Stimulated activated naive CD8-positive, alpha-beta T cell treated with anti-CD3 and anti-CD28 coated beads, Interleukin-15, Interleukin-2, amounts not matched to agents 100 ng/mL and 50 ng/mL, for 24 hours (primary cell): ENCODE data around the gene HS3ST1.

Experiments used
- H3K27ac Mint-ChIP-seq: one replicate; pipeline ENCODE4 v1.8.0; 2021; ENCODE audit warnings: mild to moderate bottlenecking, mixed read lengths
- H3K27me3 Mint-ChIP-seq: one replicate; pipeline ENCODE4 v1.8.0; 2021; ENCODE audit warnings: mixed read lengths
- H3K36me3 Mint-ChIP-seq: one replicate; pipeline ENCODE4 v1.8.0; 2021; ENCODE audit warnings: low read depth, mixed read lengths
- H3K4me1 Mint-ChIP-seq: one replicate; pipeline ENCODE4 v1.8.0; 2021; ENCODE audit warnings: low read depth, mixed read lengths
- H3K4me3 Mint-ChIP-seq: one replicate; pipeline ENCODE4 v1.8.0; 2021; ENCODE audit warnings: mild to moderate bottlenecking, mixed read lengths
- H3K9me3 Mint-ChIP-seq: one replicate; pipeline ENCODE4 v1.8.0; 2021; ENCODE audit warnings: mixed read lengths

Gene HS3ST1

GRCh38 chr4:11426003-11426402, 2.7 kb downstream of the HS3ST1 start:
- Mint-ChIP-seq H3K36me3 (no peaks in the 10 kb centered on the region), H3K4me1 (peaks cover 28% of the 10 kb centered on the region), H3K27me3 (peaks cover 30% of the 10 kb centered on the region), H3K9me3 (no peaks in the 10 kb centered on the region), H3K27ac (no peak overlapping the region), H3K4me3 (no peak overlapping the region)

- Mint-ChIP-seq H3K27ac (no peak overlapping the region), H3K36me3 (no peaks in the 10 kb centered on the region), H3K4me1 (peaks cover 24% of the 10 kb centered on the region)
These were observed 3.8 kb downstream of the HS3ST1 start for GRCh38 chr4:11424856-11425255.

GRCh38 chr4:11424000-11424399, 4.7 kb downstream of the HS3ST1 start:
- Mint-ChIP-seq H3K27me3 (peaks cover 16% of the 10 kb centered on the region), H3K9me3 (no peaks in the 10 kb centered on the region), H3K27ac (no peak overlapping the region), H3K4me3 (no peak overlapping the region), H3K4me1 (peaks cover 20% of the 10 kb centered on the region), H3K36me3 (no peaks in the 10 kb centered on the region)

More at GRCh38 chr4:11424856-11425255, 3.8 kb downstream of the HS3ST1 start:
- Mint-ChIP-seq H3K4me3 (no peak overlapping the region), H3K27me3 (peaks cover 22% of the 10 kb centered on the region), H3K9me3 (no peaks in the 10 kb centered on the region)

GRCh38 chr4:11423465-11423864, 5.2 kb downstream of the HS3ST1 start:
- Mint-ChIP-seq H3K27ac (no peak overlapping the region), H3K4me3 (no peak overlapping the region), H3K27me3 (peaks cover 16% of the 10 kb centered on the region), H3K36me3 (no peaks in the 10 kb centered on the region), H3K4me1 (peaks cover 17% of the 10 kb centered on the region), H3K9me3 (no peaks in the 10 kb centered on the region)

- H3K9me3 Mint-ChIP-seq, result no peaks in the 10 kb centered on the region
- no peak overlapping the region for H3K27ac Mint-ChIP-seq
- H3K36me3 Mint-ChIP-seq, result no peaks in the 10 kb centered on the region
- no peak overlapping the region for H3K4me3 Mint-ChIP-seq
- peaks cover 1% of the 10 kb centered on the region for H3K4me1 Mint-ChIP-seq
- H3K27me3 Mint-ChIP-seq, result no peaks in the 10 kb centered on the region
These were observed 7.6 kb downstream of the HS3ST1 start for GRCh38 chr4:11421116-11421515.

- Mint-ChIP-seq H3K27ac (no peak overlapping the region), H3K27me3 (no peaks in the 10 kb centered on the region), H3K4me3 (no peak overlapping the region), H3K36me3 (no peaks in the 10 kb centered on the region), H3K4me1 (peaks cover 5% of the 10 kb centered on the region), H3K9me3 (no peaks in the 10 kb centered on the region)
These were observed 8.4 kb downstream of the HS3ST1 start for GRCh38 chr4:11420327-11420726.

GRCh38 chr4:11418610-11419009, 10.1 kb downstream of the HS3ST1 start:
- H3K27me3 Mint-ChIP-seq, result no peaks in the 10 kb centered on the region
- H3K36me3 Mint-ChIP-seq, result no peaks in the 10 kb centered on the region
- H3K4me3 Mint-ChIP-seq, result no peak overlapping the region
- H3K27ac Mint-ChIP-seq, result no peak overlapping the region
- no peaks in the 10 kb centered on the region for H3K9me3 Mint-ChIP-seq
- peaks cover 5% of the 10 kb centered on the region for H3K4me1 Mint-ChIP-seq

- Mint-ChIP-seq H3K4me1 (peaks cover 5% of the 10 kb centered on the region), H3K9me3 (no peaks in the 10 kb centered on the region), H3K27me3 (no peaks in the 10 kb centered on the region), H3K36me3 (no peaks in the 10 kb centered on the region), H3K27ac (no peak overlapping the region), H3K4me3 (no peak overlapping the region)
These were observed 12.0 kb downstream of the HS3ST1 start for GRCh38 chr4:11416767-11417113.

- Mint-ChIP-seq H3K36me3 (no peaks in the 10 kb centered on the region), H3K4me1 (peaks cover 5% of the 10 kb centered on the region), H3K27ac (no peak overlapping the region), H3K27me3 (no peaks in the 10 kb centered on the region), H3K9me3 (no peaks in the 10 kb centered on the region), H3K4me3 (no peak overlapping the region)
These were observed 12.5 kb downstream of the HS3ST1 start for GRCh38 chr4:11416071-11416766.

- H3K4me1 Mint-ChIP-seq, result peaks cover 5% of the 10 kb centered on the region
- H3K9me3 Mint-ChIP-seq, result no peaks in the 10 kb centered on the region
- H3K27me3 Mint-ChIP-seq, result no peaks in the 10 kb centered on the region
- H3K4me3 Mint-ChIP-seq, result no peak overlapping the region
- no peaks in the 10 kb centered on the region for H3K36me3 Mint-ChIP-seq
- no peak overlapping the region for H3K27ac Mint-ChIP-seq
These were observed 13.2 kb downstream of the HS3ST1 start for GRCh38 chr4:11415409-11416070.

GRCh38 chr4:11412211-11412610, 16.5 kb downstream of the HS3ST1 start:
- no peaks in the 10 kb centered on the region for H3K27me3 Mint-ChIP-seq
- H3K27ac Mint-ChIP-seq, result no peak overlapping the region
- H3K9me3 Mint-ChIP-seq, result no peaks in the 10 kb centered on the region
- H3K4me1 Mint-ChIP-seq, result peaks cover 5% of the 10 kb centered on the region
- H3K4me3 Mint-ChIP-seq, result no peak overlapping the region
- H3K36me3 Mint-ChIP-seq, result no peaks in the 10 kb centered on the region

- H3K36me3 Mint-ChIP-seq, result no peaks in the 10 kb centered on the region
- no peaks in the 10 kb centered on the region for H3K9me3 Mint-ChIP-seq
- H3K4me1 Mint-ChIP-seq, result peaks cover under 1% of the 10 kb centered on the region
- H3K27me3 Mint-ChIP-seq, result no peaks in the 10 kb centered on the region
- no peak overlapping the region for H3K27ac Mint-ChIP-seq
- H3K4me3 Mint-ChIP-seq, result no peak overlapping the region
These were observed 19.1 kb downstream of the HS3ST1 start for GRCh38 chr4:11409632-11410031.

GRCh38 chr4:11408233-11408967, 20.3 kb downstream of the HS3ST1 start:
- Mint-ChIP-seq H3K27me3 (no peaks in the 10 kb centered on the region), H3K27ac (no peak overlapping the region), H3K4me1 (peaks cover 4% of the 10 kb centered on the region), H3K9me3 (no peaks in the 10 kb centered on the region), H3K36me3 (no peaks in the 10 kb centered on the region), H3K4me3 (no peak overlapping the region)

GRCh38 chr4:11407551-11407950, 21.1 kb downstream of the HS3ST1 start:
- no peak overlapping the region for H3K27ac Mint-ChIP-seq
- peaks cover 4% of the 10 kb centered on the region for H3K4me1 Mint-ChIP-seq
- no peaks in the 10 kb centered on the region for H3K9me3 Mint-ChIP-seq
- H3K4me3 Mint-ChIP-seq, result no peak overlapping the region
- H3K36me3 Mint-ChIP-seq, result no peaks in the 10 kb centered on the region
- H3K27me3 Mint-ChIP-seq, result no peaks in the 10 kb centered on the region

GRCh38 chr4:11404431-11404830, 24.3 kb downstream of the HS3ST1 start:
- no peak overlapping the region for H3K27ac Mint-ChIP-seq
- no peaks in the 10 kb centered on the region for H3K36me3 Mint-ChIP-seq
- no peaks in the 10 kb centered on the region for H3K27me3 Mint-ChIP-seq
- peaks cover 4% of the 10 kb centered on the region for H3K4me1 Mint-ChIP-seq
- no peak overlapping the region for H3K4me3 Mint-ChIP-seq
- H3K9me3 Mint-ChIP-seq, result peaks cover 3% of the 10 kb centered on the region
